ENCODE data around the gene DNAH6. TPM values are rescaled to one million over a fixed set of nuclear protein-coding genes. Genes with fewer than 3 reads are reported as not detected.

The DNAH6 gene
- total RNA-seq, 1 donor from 2014 or later = 5.5 TPM

DNA sequence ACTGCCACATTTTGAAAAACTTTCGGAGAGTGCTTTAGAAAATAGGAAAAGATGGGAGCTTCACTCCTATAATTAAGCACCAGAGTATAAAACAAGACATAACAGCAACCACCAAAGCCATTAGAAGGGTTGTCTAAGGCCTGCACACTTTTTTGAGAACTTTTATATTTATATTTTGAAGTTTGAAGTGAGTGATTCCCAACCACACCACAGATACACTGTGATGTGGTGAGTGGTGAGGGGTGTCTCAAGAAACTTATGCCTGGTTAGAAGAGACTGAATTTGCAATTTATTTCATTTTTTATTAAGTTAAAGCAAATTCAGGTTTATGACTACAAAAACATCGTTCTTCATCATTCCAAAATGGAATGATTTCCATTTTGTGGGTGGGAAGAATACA is 161.9 kb downstream of the DNAH6 start:
- TF ChIP-seq CTCF (IDR thresholded peaks at IDR 0.05; ENCODE audit: unreplicated experiment) = no peak
- DNase-seq (ENCODE audit: low spot score, unreplicated experiment) = no peak
- no peaks in the 10 kb centered on the region for H3K27me3 Mint-ChIP-seq
- H3K27ac Mint-ChIP-seq = no peak overlapping the region
- H3K4me3 Mint-ChIP-seq (ENCODE audit: low read depth) = no peak overlapping the region
- no peaks in the 10 kb centered on the region for H3K4me1 Mint-ChIP-seq (ENCODE audit: low read depth)
- peaks cover 1% of the 10 kb centered on the region for H3K36me3 Mint-ChIP-seq (ENCODE audit: insufficient read depth)
- H3K9me3 Mint-ChIP-seq (ENCODE audit: low read depth) = no peaks in the 10 kb centered on the region

DNA sequence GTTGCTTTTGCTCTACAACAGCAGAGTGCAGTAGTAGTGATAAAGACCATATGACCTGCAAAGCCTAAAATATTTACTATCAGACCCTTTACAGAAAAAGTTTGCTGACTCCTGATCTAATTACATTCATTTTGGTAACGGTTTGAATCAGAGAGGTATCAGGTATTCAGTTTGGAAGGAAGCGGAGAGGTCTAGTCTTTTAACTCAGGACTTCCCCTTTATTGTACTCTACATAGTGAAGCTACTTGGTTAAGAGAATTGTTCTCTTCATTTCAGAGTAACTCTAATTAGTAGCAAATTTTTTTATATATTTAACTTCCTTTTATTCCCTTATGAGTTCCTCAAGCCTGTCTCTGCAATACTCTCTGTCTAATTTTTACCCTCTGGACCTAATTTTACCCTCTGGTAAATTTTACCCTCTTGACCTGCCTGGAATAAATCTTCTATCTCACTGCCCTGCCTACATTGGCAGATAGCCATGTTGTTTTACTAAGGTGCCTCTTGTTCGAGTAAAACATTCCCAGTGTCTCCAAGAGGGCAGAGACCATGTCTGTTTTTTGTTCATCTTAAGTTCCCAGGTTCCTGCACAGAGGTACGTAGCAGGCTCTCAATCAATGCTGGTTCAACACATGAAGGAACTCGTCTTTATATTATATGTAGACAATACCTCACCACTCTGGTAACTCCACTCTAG is 170.6 kb downstream of the DNAH6 start:
- no peaks in the 10 kb centered on the region for H3K36me3 Mint-ChIP-seq (ENCODE audit: insufficient read depth)
- no peaks in the 10 kb centered on the region for H3K27me3 Mint-ChIP-seq
- no peaks in the 10 kb centered on the region for H3K9me3 Mint-ChIP-seq (ENCODE audit: low read depth)
- no peak overlapping the region for H3K4me3 Mint-ChIP-seq (ENCODE audit: low read depth)
- H3K4me1 Mint-ChIP-seq (ENCODE audit: low read depth) = no peaks in the 10 kb centered on the region
- no peak overlapping the region for H3K27ac Mint-ChIP-seq
- DNase-seq (ENCODE audit: low spot score, unreplicated experiment) = no peak
- no peak for TF ChIP-seq CTCF (IDR thresholded peaks at IDR 0.05; ENCODE audit: unreplicated experiment)

DNA sequence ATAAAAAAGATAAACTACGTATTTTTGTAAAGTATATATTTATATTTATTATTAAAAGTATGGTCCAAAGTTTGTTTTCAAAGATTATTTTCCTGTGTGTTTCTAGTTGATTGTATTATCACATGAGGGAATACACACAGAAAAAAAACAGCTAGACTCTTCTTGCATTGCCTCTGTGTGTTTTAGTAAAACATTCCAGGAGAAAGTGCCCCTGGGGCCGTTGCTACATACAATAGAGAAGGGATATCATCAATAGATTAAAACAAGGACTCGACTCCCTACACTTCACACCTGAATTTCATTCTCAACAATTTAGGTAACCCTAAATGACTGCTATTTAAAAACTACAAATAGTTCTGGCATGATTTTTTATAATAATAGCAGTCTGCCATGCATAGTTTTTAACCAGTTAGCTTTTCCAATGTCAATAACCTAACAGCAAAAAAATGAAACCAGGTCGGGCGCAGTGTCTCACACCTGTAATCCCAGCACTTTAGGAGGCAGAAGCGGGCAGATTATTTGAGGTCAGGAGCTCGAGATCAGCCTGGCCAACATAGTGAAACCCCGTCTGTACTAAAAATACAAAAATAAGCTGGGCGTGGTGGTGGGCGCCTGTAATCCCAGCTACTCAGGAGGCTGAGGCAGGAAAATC is 171.3 kb downstream of the DNAH6 start:
- DNase-seq (ENCODE audit: low spot score, unreplicated experiment) = no peak
- no peak overlapping the region for H3K4me3 Mint-ChIP-seq (ENCODE audit: low read depth)
- H3K36me3 Mint-ChIP-seq (ENCODE audit: insufficient read depth) = no peaks in the 10 kb centered on the region
- TF ChIP-seq CTCF (IDR thresholded peaks at IDR 0.05; ENCODE audit: unreplicated experiment) = no peak
- H3K9me3 Mint-ChIP-seq (ENCODE audit: low read depth) = no peaks in the 10 kb centered on the region
- H3K27ac Mint-ChIP-seq = no peak overlapping the region
- H3K27me3 Mint-ChIP-seq = no peaks in the 10 kb centered on the region
- H3K4me1 Mint-ChIP-seq (ENCODE audit: low read depth) = no peaks in the 10 kb centered on the region

DNA sequence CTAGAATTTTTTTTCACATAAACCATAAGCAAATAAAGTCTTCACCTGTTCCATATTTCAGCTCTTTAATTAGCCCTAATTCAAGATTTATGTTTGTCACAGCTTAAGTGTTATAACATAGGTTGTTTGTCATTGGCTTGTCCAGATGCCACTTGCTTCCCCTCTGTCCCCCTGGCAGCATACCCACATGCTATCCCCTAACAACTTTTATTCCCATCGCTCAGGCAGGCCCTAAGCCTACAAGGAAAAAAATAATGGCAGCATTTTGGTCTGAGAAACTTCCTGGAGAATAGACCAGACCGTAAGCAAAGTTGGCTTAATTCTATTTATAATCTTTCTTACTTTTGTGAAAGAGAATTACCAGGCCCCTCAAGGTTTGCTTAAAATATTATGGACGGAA is 173.9 kb downstream of the DNAH6 start:
- no peak overlapping the region for H3K27ac Mint-ChIP-seq
- no peak overlapping the region for H3K4me3 Mint-ChIP-seq (ENCODE audit: low read depth)
- DNase-seq (ENCODE audit: low spot score, unreplicated experiment) = no peak
- no peaks in the 10 kb centered on the region for H3K36me3 Mint-ChIP-seq (ENCODE audit: insufficient read depth)
- no peaks in the 10 kb centered on the region for H3K4me1 Mint-ChIP-seq (ENCODE audit: low read depth)
- TF ChIP-seq CTCF (IDR thresholded peaks at IDR 0.05; ENCODE audit: unreplicated experiment) = no peak
- H3K27me3 Mint-ChIP-seq = no peaks in the 10 kb centered on the region
- no peaks in the 10 kb centered on the region for H3K9me3 Mint-ChIP-seq (ENCODE audit: low read depth)

DNA sequence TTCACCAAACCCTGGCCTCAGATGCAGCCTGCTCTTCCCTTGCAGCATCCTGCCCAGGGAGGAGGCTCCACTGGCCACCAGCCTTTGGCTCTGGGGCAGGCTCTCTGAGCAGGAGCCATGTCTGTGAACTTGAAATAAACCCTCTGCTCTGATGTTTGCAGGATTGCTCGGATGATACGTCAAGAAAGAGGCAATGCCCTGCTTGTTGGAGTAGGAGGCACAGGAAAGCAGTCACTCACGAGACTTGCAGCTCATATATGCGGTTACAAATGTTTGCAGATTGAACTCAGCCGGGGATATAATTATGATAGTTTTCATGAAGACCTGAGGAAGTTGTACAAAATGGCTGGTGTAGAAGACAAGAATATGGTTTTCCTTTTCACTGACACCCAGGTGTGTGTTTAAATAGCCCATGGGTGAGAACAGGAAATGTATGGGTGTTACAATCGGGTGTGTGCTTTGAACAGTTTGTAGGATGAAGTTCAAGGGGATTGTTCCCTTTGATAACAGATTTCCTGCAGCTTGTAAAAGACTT is 177.9 kb downstream of the DNAH6 start:
- TF ChIP-seq CTCF (IDR thresholded peaks at IDR 0.05; ENCODE audit: unreplicated experiment) = no peak
- Mint-ChIP-seq H3K27me3 (no peaks in the 10 kb centered on the region), H3K9me3 (ENCODE audit: low read depth) (no peaks in the 10 kb centered on the region), H3K36me3 (ENCODE audit: insufficient read depth) (peaks cover 2% of the 10 kb centered on the region), H3K27ac (no peak overlapping the region), H3K4me3 (ENCODE audit: low read depth) (no peak overlapping the region), H3K4me1 (ENCODE audit: low read depth) (no peaks in the 10 kb centered on the region)
- DNase-seq (ENCODE audit: low spot score, unreplicated experiment) = no peak
